ENCODE data around the gene PEDS1. TPM values are rescaled to one million over a fixed set of nuclear protein-coding genes. Genes with fewer than 3 reads are reported as not detected.
"Not testable (repeated sequence)": the region's sequence is repeated elsewhere in the genome, so short reads cannot be mapped to it uniquely, and the experiment has no call there.

The PEDS1 gene
- total RNA-seq, 1 donor from 2014 or later: 44.1 TPM

DNA sequence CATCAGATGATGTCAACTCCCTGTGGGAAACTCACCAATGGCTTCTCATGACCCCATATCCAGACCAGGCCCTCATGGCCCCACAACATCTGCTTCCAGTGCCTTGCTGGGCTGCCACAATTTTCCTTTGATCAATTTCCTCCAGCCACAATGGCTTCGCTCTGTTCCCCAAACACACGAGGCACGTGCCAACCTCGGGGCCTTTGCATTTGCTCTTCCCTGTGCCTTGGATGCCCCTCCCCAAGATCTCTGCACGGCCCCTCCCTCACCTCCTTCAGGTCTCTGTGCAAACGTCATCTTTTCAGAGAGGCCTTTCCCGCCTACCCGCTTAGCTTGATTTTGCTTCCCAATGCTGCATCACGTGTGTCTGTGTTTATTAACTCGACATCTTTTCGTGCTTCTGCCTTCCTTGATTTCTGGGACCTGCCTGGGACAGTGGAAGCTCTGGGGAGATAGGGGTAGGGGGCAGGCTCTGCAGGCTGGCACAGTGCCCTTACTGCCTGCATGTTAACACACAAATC is 13.1 kb downstream of the PEDS1 start:
- H3K4me1 ChIP-seq (ENCODE audit: insufficient read depth, low read length): peaks cover 37% of the 10 kb centered on the region
- TF ChIP-seq EZH2 (IDR thresholded peaks at IDR 0.05; ENCODE audit: insufficient read depth, low read length) (no peak), CTCF (IDR thresholded peaks at IDR 0.05; ENCODE audit: insufficient read depth, low read depth, low read length) (no peak)
- H3K4me2 ChIP-seq (ENCODE audit: low read length): no peak overlapping the region
- Mint-ChIP-seq H3K27me3 (ENCODE audit: low read depth, unreplicated experiment) (no peaks in the 10 kb centered on the region), H3K9me3 (ENCODE audit: unreplicated experiment) (no peaks in the 10 kb centered on the region), H3K36me3 (ENCODE audit: low read depth, unreplicated experiment) (peaks cover 27% of the 10 kb centered on the region), H3K4me1 (ENCODE audit: low read depth, unreplicated experiment) (peaks cover 25% of the 10 kb centered on the region), H3K4me3 (ENCODE audit: unreplicated experiment) (no peak overlapping the region), H3K27ac (ENCODE audit: unreplicated experiment) (no peak overlapping the region)
- peaks cover 22% of the 10 kb centered on the region for H3K36me3 ChIP-seq (ENCODE audit: insufficient read depth, low read length)
- H4K20me1 ChIP-seq (ENCODE audit: insufficient read depth, low read length): peaks cover 54% of the 10 kb centered on the region
- no peak for DNase-seq (ENCODE audit: low read depth)
- H2AFZ ChIP-seq (ENCODE audit: low read depth, low read length): no peak overlapping the region
- H3K9ac ChIP-seq (ENCODE audit: low read length): no peak overlapping the region
- no peak overlapping the region for H3K4me3 ChIP-seq (ENCODE audit: insufficient read depth, low read depth, low read length)
- no peak for FAIRE-seq
- H3K27me3 ChIP-seq (ENCODE audit: insufficient read depth, low read length): no peaks in the 10 kb centered on the region
- H3K9me3 ChIP-seq (ENCODE audit: insufficient read depth, low read depth, low read length): no peaks in the 10 kb centered on the region
- peaks cover 79% of the 10 kb centered on the region for H3K79me2 ChIP-seq (ENCODE audit: insufficient read depth, low read length)
- no peak overlapping the region for H3K27ac ChIP-seq (ENCODE audit: low read depth, low read length)

DNA sequence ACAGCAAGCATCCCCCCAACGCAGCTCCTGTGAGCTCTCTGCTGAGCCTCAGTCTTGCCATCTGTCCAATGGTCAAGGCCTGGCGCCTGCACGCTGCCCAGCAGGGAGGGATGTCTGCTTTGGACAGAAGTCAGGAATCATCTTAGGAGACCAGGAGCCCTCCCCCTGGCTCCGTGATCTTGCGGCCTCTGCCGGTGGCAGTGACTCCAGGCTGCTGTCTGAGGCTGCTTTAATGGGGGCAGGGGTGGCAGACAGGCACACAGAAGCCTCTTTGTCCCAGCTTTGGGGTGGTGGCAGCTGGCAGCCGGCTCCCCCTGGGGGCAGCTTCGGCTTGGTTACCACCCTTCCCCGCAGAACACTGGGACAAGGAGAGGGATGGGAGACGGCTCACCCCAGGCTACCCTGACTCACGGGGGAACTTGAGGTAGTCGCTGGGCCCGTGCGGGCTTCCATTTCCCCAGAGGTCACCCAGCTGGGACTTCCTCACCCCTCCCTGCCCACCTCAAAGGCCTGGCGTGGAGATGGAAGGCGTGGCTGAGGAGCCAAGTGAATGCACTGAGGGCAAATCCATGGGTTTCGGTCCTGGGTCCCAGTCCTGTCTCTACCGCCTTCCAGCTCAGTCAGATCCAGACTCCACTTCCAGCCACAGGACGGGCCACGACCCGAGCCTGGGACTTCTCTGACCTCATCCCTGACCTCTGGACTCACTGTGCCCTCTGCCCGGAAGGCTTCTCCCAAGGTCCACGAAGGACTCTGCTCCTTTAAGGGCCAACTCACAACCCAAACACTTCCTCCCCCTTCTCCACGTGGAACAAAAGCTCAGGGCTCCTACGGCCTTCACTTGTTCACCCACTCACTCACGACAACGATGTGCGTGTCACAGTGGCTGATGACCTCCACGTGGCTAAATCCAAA is 14.8 kb downstream of the PEDS1 start:
- peak overlapping the region; percentile 24 for H3K4me2 ChIP-seq (ENCODE audit: low read length)
- peaks cover 26% of the 10 kb centered on the region for H3K4me1 ChIP-seq (ENCODE audit: insufficient read depth, low read length)
- H3K27me3 ChIP-seq (ENCODE audit: insufficient read depth, low read length): no peaks in the 10 kb centered on the region
- no peak overlapping the region for H3K4me3 ChIP-seq (ENCODE audit: insufficient read depth, low read depth, low read length)
- H3K79me2 ChIP-seq (ENCODE audit: insufficient read depth, low read length): peaks cover 84% of the 10 kb centered on the region
- peak overlapping the region; percentile 47 for H3K27ac ChIP-seq (ENCODE audit: low read depth, low read length)
- Mint-ChIP-seq H3K36me3 (ENCODE audit: low read depth, unreplicated experiment) (peaks cover 30% of the 10 kb centered on the region), H3K4me3 (ENCODE audit: unreplicated experiment) (peak overlapping the region; percentile 34), H3K9me3 (ENCODE audit: unreplicated experiment) (no peaks in the 10 kb centered on the region), H3K27me3 (ENCODE audit: low read depth, unreplicated experiment) (no peaks in the 10 kb centered on the region), H3K27ac (ENCODE audit: unreplicated experiment) (peak overlapping the region; percentile 58), H3K4me1 (ENCODE audit: low read depth, unreplicated experiment) (peaks cover 19% of the 10 kb centered on the region)
- DNase-seq (ENCODE audit: low read depth): no peak
- TF ChIP-seq CTCF (IDR thresholded peaks at IDR 0.05; ENCODE audit: insufficient read depth, low read depth, low read length) (no peak), EZH2 (IDR thresholded peaks at IDR 0.05; ENCODE audit: insufficient read depth, low read length) (no peak)
- H3K9me3 ChIP-seq (ENCODE audit: insufficient read depth, low read depth, low read length): no peaks in the 10 kb centered on the region
- H2AFZ ChIP-seq (ENCODE audit: low read depth, low read length): no peak overlapping the region
- peaks cover 55% of the 10 kb centered on the region for H4K20me1 ChIP-seq (ENCODE audit: insufficient read depth, low read length)
- H3K9ac ChIP-seq (ENCODE audit: low read length): peak overlapping the region; percentile 31
- FAIRE-seq: no peak
- H3K36me3 ChIP-seq (ENCODE audit: insufficient read depth, low read length): peaks cover 22% of the 10 kb centered on the region

DNA sequence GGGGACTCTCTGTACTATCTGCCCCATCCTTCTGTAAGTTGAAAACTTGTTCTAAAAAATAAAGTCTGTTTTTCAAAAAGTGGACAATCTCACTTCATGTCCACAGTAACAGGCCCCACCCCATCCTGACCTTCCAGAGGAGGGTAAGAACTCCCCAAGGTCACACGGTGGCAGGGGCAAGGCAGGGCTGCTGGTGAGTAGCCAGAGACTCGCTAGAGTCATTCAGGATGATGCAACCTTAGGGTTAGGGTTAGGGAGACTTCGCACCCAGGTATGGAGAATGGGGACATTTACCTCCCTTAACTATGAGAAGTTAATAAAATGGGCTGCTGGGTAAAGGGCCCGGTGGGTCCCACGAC is 15.4 kb downstream of the PEDS1 start:
- no peak overlapping the region for H3K4me2 ChIP-seq (ENCODE audit: low read length)
- Mint-ChIP-seq H3K9me3 (ENCODE audit: unreplicated experiment) (no peaks in the 10 kb centered on the region), H3K36me3 (ENCODE audit: low read depth, unreplicated experiment) (peaks cover 28% of the 10 kb centered on the region), H3K27me3 (ENCODE audit: low read depth, unreplicated experiment) (no peaks in the 10 kb centered on the region), H3K4me1 (ENCODE audit: low read depth, unreplicated experiment) (peaks cover 18% of the 10 kb centered on the region), H3K27ac (ENCODE audit: unreplicated experiment) (no peak overlapping the region), H3K4me3 (ENCODE audit: unreplicated experiment) (no peak overlapping the region)
- H3K27me3 ChIP-seq (ENCODE audit: insufficient read depth, low read length): no peaks in the 10 kb centered on the region
- H3K36me3 ChIP-seq (ENCODE audit: insufficient read depth, low read length): peaks cover 18% of the 10 kb centered on the region
- H3K9ac ChIP-seq (ENCODE audit: low read length): no peak overlapping the region
- DNase-seq (ENCODE audit: low read depth) (no peak), FAIRE-seq (no peak)
- H2AFZ ChIP-seq (ENCODE audit: low read depth, low read length): no peak overlapping the region
- H3K4me1 ChIP-seq (ENCODE audit: insufficient read depth, low read length): peaks cover 26% of the 10 kb centered on the region
- peaks cover 59% of the 10 kb centered on the region for H4K20me1 ChIP-seq (ENCODE audit: insufficient read depth, low read length)
- no peaks in the 10 kb centered on the region for H3K9me3 ChIP-seq (ENCODE audit: insufficient read depth, low read depth, low read length)
- peak overlapping the region; percentile 47 for H3K27ac ChIP-seq (ENCODE audit: low read depth, low read length)
- H3K79me2 ChIP-seq (ENCODE audit: insufficient read depth, low read length): peaks cover 86% of the 10 kb centered on the region
- TF ChIP-seq EZH2 (IDR thresholded peaks at IDR 0.05; ENCODE audit: insufficient read depth, low read length) (no peak), CTCF (IDR thresholded peaks at IDR 0.05; ENCODE audit: insufficient read depth, low read depth, low read length) (no peak)
- no peak overlapping the region for H3K4me3 ChIP-seq (ENCODE audit: insufficient read depth, low read depth, low read length)

- H3K36me3 Mint-ChIP-seq (ENCODE audit: low read depth, unreplicated experiment): peaks cover 26% of the 10 kb centered on the region
- H3K4me3 Mint-ChIP-seq (ENCODE audit: unreplicated experiment): peak overlapping the region; percentile 3
- peaks cover 86% of the 10 kb centered on the region for H3K79me2 ChIP-seq (ENCODE audit: insufficient read depth, low read length)
- not testable (repeated sequence) for H3K4me3 ChIP-seq (ENCODE audit: insufficient read depth, low read depth, low read length); H3K27ac Mint-ChIP-seq (ENCODE audit: unreplicated experiment); H3K9me3 Mint-ChIP-seq (ENCODE audit: unreplicated experiment); H2AFZ ChIP-seq (ENCODE audit: low read depth, low read length); H3K9me3 ChIP-seq (ENCODE audit: insufficient read depth, low read depth, low read length); FAIRE-seq; H3K27me3 ChIP-seq (ENCODE audit: insufficient read depth, low read length); DNase-seq (ENCODE audit: low read depth); H3K27me3 Mint-ChIP-seq (ENCODE audit: low read depth, unreplicated experiment)
- H3K4me1 ChIP-seq (ENCODE audit: insufficient read depth, low read length): peaks cover 26% of the 10 kb centered on the region
- H3K27ac ChIP-seq (ENCODE audit: low read depth, low read length): peak overlapping the region; percentile 86
- H3K36me3 ChIP-seq (ENCODE audit: insufficient read depth, low read length): peaks cover 18% of the 10 kb centered on the region
- H3K9ac ChIP-seq (ENCODE audit: low read length): peak overlapping the region; percentile 7
- H4K20me1 ChIP-seq (ENCODE audit: insufficient read depth, low read length): peaks cover 59% of the 10 kb centered on the region
- H3K4me1 Mint-ChIP-seq (ENCODE audit: low read depth, unreplicated experiment): peaks cover 18% of the 10 kb centered on the region
- peak overlapping the region; percentile 57 for H3K4me2 ChIP-seq (ENCODE audit: low read length)
Measured at GRCh38 chr20:50137702-50138101, 15.8 kb downstream of the PEDS1 start.
